GM12878 (cell line): Measurements from ENCODE around the gene ITIH1. TPM values are rescaled to one million over a fixed set of nuclear protein-coding genes. Genes with fewer than 3 reads are reported as not detected.

Experiments
- ATAC-seq: fragments of 200-7000 bp; cut with Tn5 transposase; 3 replicates; pipeline ENCODE4 v1.9.1; 2020; ENCODE audit warnings: mild to moderate bottlenecking, moderate library complexity
- BruUV-seq: library from RNA; stranded (reverse); fragments of 400-500 nt; replicated peaks from 2 replicates; lab custom pipeline; 2021; lab: Mats Ljungman, UMichigan
- CTCF ChIA-PET: fragments of 300-600 bp; sonication (Branson Sonifier 250); formaldehyde crosslinking; extraction: SDS; loops from one replicate; lab custom pipeline; 2021; ENCODE audit warnings: inconsistent platforms; lab: Yijun Ruan, JAX
- POLR2A ChIA-PET: fragments of 350-600 bp; formaldehyde crosslinking; extraction: SDS; loops from one replicate; lab custom pipeline; 2021; ENCODE audit warnings: inconsistent platforms; lab: Charles Lee
- RAD21 ChIA-PET: fragments of 300-600 bp; sonication (Branson Sonifier 250); formaldehyde crosslinking; loops from one replicate; lab custom pipeline; 2023; ENCODE audit warnings: antibody characterized with exemption; ENCODE audit not compliant: unreplicated experiment; lab: Charles Lee
- SMC1A ChIA-PET: fragments of 300-600 bp; sonication (Branson Sonifier 250); formaldehyde crosslinking; loops from one replicate; lab custom pipeline; 2023; ENCODE audit not compliant: unreplicated experiment, uncharacterized antibody; lab: Charles Lee
- DNase-seq: peaks from one replicate; pipeline ENCODE4 v3.0.0-alpha.2; 2011; ENCODE audit warnings: low read depth, low spot score
- FAIRE-seq: peaks from 3 replicates; lab custom pipeline; 2011; peaks lifted over from hg19 to GRCh38; lab: Jason Lieb, UNC
- H2AFZ ChIP-seq: 2 replicates; pipeline ENCODE4 v1.6.0; 2011; ENCODE audit warnings: low read depth, low read length, control low read depth; ENCODE audit not compliant: control insufficient read depth
- H3K27ac ChIP-seq: 2 replicates; pipeline ENCODE4 v1.5.1; 2011; ENCODE audit warnings: control low read depth; ENCODE audit not compliant: control insufficient read depth, insufficient read depth
- H3K27me3 ChIP-seq, 2 experiments: replicated peaks in 1 of 2; 2 replicates each; pipeline versions ENCODE4 v1.6.0 to v1.6.1; 2011; ENCODE audit warnings: low read length in 1 of 2; ENCODE audit not compliant: control insufficient read depth in 2 of 2, insufficient read depth in 2 of 2
- H3K36me3 ChIP-seq, 2 experiments: 2 replicates each; pipeline ENCODE4 v1.5.1; 2011; ENCODE audit warnings: low read length in 1 of 2; ENCODE audit not compliant: control insufficient read depth in 2 of 2, insufficient read depth in 2 of 2
- H3K4me1 ChIP-seq: 2 replicates; pipeline ENCODE4 v1.6.1; 2011; ENCODE audit warnings: mild to moderate bottlenecking, low read length, moderate library complexity, mixed read lengths; ENCODE audit not compliant: control insufficient read depth, insufficient read depth
- H3K4me2 ChIP-seq: 2 replicates; pipeline ENCODE4 v1.6.0; 2011; ENCODE audit warnings: control low read depth; ENCODE audit not compliant: control insufficient read depth, insufficient read depth
- H3K4me3 ChIP-seq: fragments of 200-600 bp; sonication (generic); 2 replicates; pipeline ENCODE4 v1.5.1; 2016
- H3K79me2 ChIP-seq: 2 replicates; pipeline ENCODE4 v1.6.0; 2011; ENCODE audit warnings: low read length; ENCODE audit not compliant: control insufficient read depth, insufficient read depth
- H3K9ac ChIP-seq: 2 replicates; pipeline ENCODE4 v1.8.0; 2011; ENCODE audit warnings: low read length, control low read depth, mixed read lengths; ENCODE audit not compliant: control insufficient read depth, insufficient read depth
- H3K9me3 ChIP-seq: replicated peaks from 3 replicates; pipeline ENCODE4 v1.5.1; 2011; ENCODE audit warnings: mild to moderate bottlenecking, low read length; ENCODE audit not compliant: control insufficient read depth, insufficient read depth
- H4K20me1 ChIP-seq: 2 replicates; pipeline ENCODE4 v1.6.0; 2011; ENCODE audit not compliant: control insufficient read depth, insufficient read depth
- CHD1 ChIP-seq: IDR thresholded peaks from 2 replicates; pipeline ENCODE4 v1.6.1; 2012; ENCODE audit warnings: low read depth, low read length, improper control_type of control experiment
- IRF5 ChIP-seq: fragments of 450-650 bp; IDR thresholded peaks from 2 replicates; pipeline ENCODE4 v1.6.1; 2017; ENCODE audit warnings: borderline replicate concordance
- PAX8 ChIP-seq: fragments of 450-650 bp; IDR thresholded peaks from 2 replicates; pipeline ENCODE4 v1.6.1; 2017; ENCODE audit warnings: mild to moderate bottlenecking, moderate library complexity
- PML ChIP-seq: IDR thresholded peaks from 2 replicates; pipeline ENCODE4 v1.6.1; 2012; ENCODE audit warnings: low read length, inconsistent platforms
- RAD21 ChIP-seq: IDR thresholded peaks from 2 replicates; pipeline ENCODE4 v1.6.1; 2011; ENCODE audit warnings: mild to moderate bottlenecking, low read depth, low read length, moderate library complexity; ENCODE audit not compliant: insufficient read depth
- RCOR1 ChIP-seq: conservative IDR thresholded peaks from 2 replicates; pipeline ENCODE4 v1.6.1; 2012; ENCODE audit warnings: low read depth, low read length, improper control_type of control experiment
- SRF ChIP-seq, 2 experiments: IDR thresholded peaks; 2 replicates each; pipeline ENCODE4 v1.6.1; 2011; ENCODE audit warnings: low read depth in 2 of 2, low read length in 2 of 2, mild to moderate bottlenecking in 1 of 2, moderate library complexity in 1 of 2
- SUPT20H ChIP-seq: IDR thresholded peaks from 2 replicates; pipeline ENCODE4 v1.6.1; 2011; ENCODE audit warnings: low read depth, mild to moderate bottlenecking, low read length, moderate library complexity, borderline replicate concordance; ENCODE audit not compliant: control insufficient read depth
- WRNIP1 ChIP-seq: IDR thresholded peaks from 2 replicates; pipeline ENCODE4 v1.6.1; 2011; ENCODE audit warnings: low read depth, low read length, improper control_type of control experiment, borderline replicate concordance
- WGBS: methylation state at CpG from one replicate; pipeline ENCODE4 v1.1.6; 2016; ENCODE audit warnings: low lambda C conversion rate; ENCODE audit not compliant: insufficient replicate concordance, insufficient coverage; ENCODE audit errors: missing lambda C conversion rate; 5-methylcytosine and 5-hydroxymethylcytosine counted together
- in situ Hi-C: fragments of 300-500 bp; cut with MboI; formaldehyde crosslinking; loops from 9 replicates; pipeline ENCODE4 v1.14.3; 2018; ENCODE audit warnings: mixed read lengths
- intact Hi-C: fragments of 100-400 bp; cut with micrococcal nuclease; formaldehyde crosslinking; loops from one replicate; pipeline ENCODE4 v1.14.2; 2022; ENCODE audit not compliant: unreplicated experiment
- polyA plus RNA-seq, 11 experiments: library from polyadenylated mRNA; depleted of rRNA in 4 of 11; unstranded in 6 of 11; stranded (reverse) in 5 of 11; fragments of >200 nt; fragmentation: Nextera tagmentation in 4 of 11; fragmentation: Illumina TruSeq in 1 of 11; extraction: Ambion mirVana in 4 of 11; extraction: Trizol in 1 of 11; gene quantifications; 1 replicate in 1 of 11; 2 replicates in 10 of 11; pipeline versions ENCODE4 v1.2.1 to v1.2.3, GENCODE V29; 2011 to 2016; ENCODE audit warnings: inconsistent platforms in 2 of 11, missing spikeins in 2 of 11, low read depth in 1 of 11
- total RNA-seq, 4 experiments: library from RNA; depleted of rRNA in 3 of 4; stranded (reverse); fragments of >200 nt in 3 of 4; fragmentation: Illumina TruSeq in 1 of 4; extraction: Trizol in 1 of 4; gene quantifications; 2 replicates each; pipeline versions ENCODE4 v1.2.1 to v1.2.3, GENCODE V29; 2013 to 2021

The ITIH1 gene
- total and polyA plus RNA-seq, 10 of the 15 experiments (the other 5 are each of a cell fraction or from before 2014, with no cell fraction given): 0.33 to 0.64 (median 0.44) TPM; not detected in 7

GRCh38 chr3:52773361-52774065, 3.9 kb upstream of the ITIH1 start:
- no peak for ATAC-seq
- no peak for FAIRE-seq

More at GRCh38 chr3:52773361-52774065, 3.9 kb upstream of the ITIH1 start:
- in situ Hi-C loops: no loop called here
- TF ChIP-seq PAX8: no peak
- no peak for TF ChIP-seq WRNIP1
- TF ChIP-seq PML: no peak
- no peak for TF ChIP-seq IRF5
- no peak for TF ChIP-seq SRF (IDR thresholded peaks at IDR 0.05; ENCODE audit: low read depth in 2 of 2, low read length in 2 of 2)
- TF ChIP-seq SUPT20H: no peak
- TF ChIP-seq RAD21: no peak
- no peak for TF ChIP-seq RCOR1
- TF ChIP-seq CHD1: no peak
- TF ChIP-seq, all 136 proteins: peak for 0
- RAD21 ChIA-PET: no interaction called here
- no peaks in the 10 kb centered on the region for H3K9me3 ChIP-seq
- H3K9ac ChIP-seq: no peak overlapping the region
- CTCF ChIA-PET: no interaction called here
- peaks cover 4% of the 10 kb centered on the region for H3K4me1 ChIP-seq
- intact Hi-C loops: no loop called here
- H3K4me2 ChIP-seq: no peak overlapping the region
- no peak overlapping the region for H2AFZ ChIP-seq
- no peaks in the 10 kb centered on the region for H3K36me3 ChIP-seq
- SMC1A ChIA-PET: interaction anchor here (0.7 kb wide), 1 partner anchor 344 kb away, joined by 3 read pairs; no protein-coding TSS in a partner anchor
- peaks cover 9% of the 10 kb centered on the region for H3K79me2 ChIP-seq
- H3K27me3 ChIP-seq: no peaks in the 10 kb centered on the region
- no peak for DNase-seq
- POLR2A ChIA-PET: interaction anchor here (0.7 kb wide), 1 partner anchor 65 kb away, joined by 7 read pairs; no protein-coding TSS in a partner anchor
- H3K4me3 ChIP-seq: no peak overlapping the region
- no peaks in the 10 kb centered on the region for H4K20me1 ChIP-seq
- H3K27ac ChIP-seq: no peak overlapping the region
- WGBS: 88% methylated on average over 13 of the region's 13 CpGs
- BruUV-seq: no TSS peak
